ENCODE measurements around the gene GDI1.

DNA sequence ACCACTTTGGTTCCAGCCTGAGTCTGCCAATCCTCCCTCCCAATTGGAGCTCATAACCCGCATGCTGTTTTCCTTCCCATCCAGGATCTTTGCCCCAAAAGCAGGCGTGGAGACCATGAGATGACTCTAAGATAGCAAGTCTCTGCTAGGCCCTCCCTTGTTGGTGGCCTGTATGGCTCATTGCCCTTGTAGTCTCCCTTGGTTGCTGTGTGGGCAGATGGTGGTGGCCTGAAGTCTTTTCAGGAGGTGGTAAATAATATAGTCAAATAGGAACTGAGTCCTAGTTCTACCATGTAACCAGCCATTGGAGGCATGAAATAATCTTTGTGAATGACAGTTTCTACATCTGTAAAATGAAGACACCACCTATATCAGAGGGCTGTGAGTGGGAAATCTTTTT lies 7.2 kb upstream of the GDI1 start:
- TF ChIP-seq POLR2A (IDR thresholded peaks at IDR 0.05; ENCODE audit: low read depth, low read length) (no peak), POLR2AphosphoS5 (IDR thresholded peaks at IDR 0.05; ENCODE audit: low read depth, low read length) (no peak), TAF1 (IDR thresholded peaks at IDR 0.05; ENCODE audit: borderline replicate concordance, low read depth, low read length) (no peak)
